IPS-15b (cell line): ENCODE data around the gene L3MBTL2.

Experiments used
- H3K27me3 ChIP-seq: one replicate; pipeline ENCODE4 v1.6.1; 2013; ENCODE audit warnings: low read length; ENCODE audit not compliant: control insufficient read depth, insufficient read depth
- H3K36me3 ChIP-seq: one replicate; pipeline ENCODE4 v1.6.1; 2013; ENCODE audit warnings: low read length; ENCODE audit not compliant: control insufficient read depth, insufficient read depth
- H3K4me1 ChIP-seq: one replicate; pipeline ENCODE4 v1.6.1; 2013; ENCODE audit warnings: mild to moderate bottlenecking, low read length; ENCODE audit not compliant: control insufficient read depth, insufficient read depth
- H3K4me3 ChIP-seq: one replicate; pipeline ENCODE4 v1.5.1; 2013; ENCODE audit warnings: low read depth, low read length
- H3K9ac ChIP-seq: one replicate; pipeline ENCODE4 v1.6.1; 2013; ENCODE audit warnings: low read depth, mild to moderate bottlenecking, low read length
- H3K9me3 ChIP-seq: one replicate; pipeline ENCODE4 v1.6.1; 2013; ENCODE audit warnings: mild to moderate bottlenecking, low read length; ENCODE audit not compliant: control insufficient read depth, insufficient read depth

L3MBTL2 gene

DNA sequence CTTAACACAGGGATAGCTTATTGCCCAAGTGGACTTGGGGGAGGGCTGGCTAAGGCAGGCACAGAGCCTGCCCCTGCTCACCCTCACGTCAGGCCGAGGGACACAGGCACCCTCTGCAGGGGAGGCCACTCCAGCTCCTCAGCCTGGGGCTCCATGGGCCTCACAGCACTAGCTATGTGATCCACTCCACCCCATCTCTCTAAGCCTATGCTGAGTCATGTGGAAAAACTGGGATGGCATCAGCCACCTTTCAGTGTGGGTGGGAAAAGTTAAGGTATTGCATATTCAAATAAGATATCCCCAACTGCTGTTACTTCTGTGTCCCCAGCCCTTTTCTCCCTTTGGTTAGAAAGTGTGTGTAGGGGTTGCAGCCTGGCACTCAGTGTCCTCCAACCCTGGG, 58.6 kb downstream of the L3MBTL2 start:
- Histone ChIP-seq H3K36me3 (peaks cover 78% of the 10 kb centered on the region), H3K9me3 (no peaks in the 10 kb centered on the region), H3K27me3 (no peaks in the 10 kb centered on the region), H3K4me1 (no peaks in the 10 kb centered on the region), H3K4me3 (no peak overlapping the region), H3K9ac (no peak overlapping the region)

GRCh38 chr22:41264408-41264941, 59.4 kb downstream of the L3MBTL2 start:
- Histone ChIP-seq H3K27me3 (no peaks in the 10 kb centered on the region), H3K36me3 (peaks cover 78% of the 10 kb centered on the region), H3K9ac (no peak overlapping the region), H3K9me3 (no peaks in the 10 kb centered on the region), H3K4me1 (no peaks in the 10 kb centered on the region), H3K4me3 (no peak overlapping the region)

DNA sequence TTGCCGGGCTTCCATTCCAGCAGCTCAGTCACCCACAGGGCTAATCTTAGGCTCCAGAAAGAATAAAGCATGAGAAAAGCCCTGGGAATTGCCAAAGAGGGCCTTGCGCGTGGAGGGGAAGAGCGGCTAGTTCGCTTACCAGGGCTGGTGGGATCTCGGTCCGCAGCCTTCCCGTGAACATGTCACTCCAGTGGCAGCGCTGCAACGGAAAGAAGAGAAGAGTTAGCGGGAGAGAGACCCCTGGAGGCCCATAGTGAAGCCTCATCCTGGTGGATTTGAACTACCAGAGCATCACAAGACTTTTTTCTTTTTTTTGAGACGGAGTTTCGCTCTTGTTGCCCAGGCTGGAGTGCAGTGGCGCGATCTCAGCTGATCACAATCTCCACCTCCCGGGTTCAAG, 62.8 kb downstream of the L3MBTL2 start:
- peaks cover 79% of the 10 kb centered on the region for H3K36me3 ChIP-seq
- H3K9me3 ChIP-seq: no peaks in the 10 kb centered on the region
- H3K27me3 ChIP-seq: no peaks in the 10 kb centered on the region
- no peak overlapping the region for H3K9ac ChIP-seq
- no peaks in the 10 kb centered on the region for H3K4me1 ChIP-seq
- H3K4me3 ChIP-seq: no peak overlapping the region

DNA sequence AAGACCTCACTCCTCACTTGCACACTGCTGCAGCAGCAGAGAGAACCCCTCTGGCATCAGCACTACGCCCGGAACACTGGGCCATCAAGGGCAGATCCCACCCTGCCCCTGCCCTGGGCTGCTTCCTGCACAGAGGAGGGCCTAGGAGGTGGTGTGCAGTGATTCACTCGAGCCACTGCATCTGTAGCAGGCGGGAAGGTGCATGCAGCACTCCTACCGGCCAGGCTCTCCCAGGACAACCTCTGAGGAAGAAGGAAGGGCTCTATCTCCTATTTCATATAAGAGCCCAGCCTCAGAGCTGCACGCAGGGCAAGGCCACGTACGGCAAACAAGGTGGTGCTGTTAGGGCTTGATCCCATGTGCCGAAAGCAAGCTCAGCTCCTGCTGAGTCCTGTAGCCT, 66.7 kb downstream of the L3MBTL2 start:
- H3K27me3 ChIP-seq: no peaks in the 10 kb centered on the region
- H3K36me3 ChIP-seq: peaks cover 72% of the 10 kb centered on the region
- H3K4me1 ChIP-seq: no peaks in the 10 kb centered on the region
- H3K4me3 ChIP-seq: no peak overlapping the region
- H3K9ac ChIP-seq: no peak overlapping the region
- H3K9me3 ChIP-seq: no peaks in the 10 kb centered on the region

- no peak overlapping the region for H3K4me3 ChIP-seq
- H3K36me3 ChIP-seq: peaks cover 62% of the 10 kb centered on the region
- H3K4me1 ChIP-seq: no peaks in the 10 kb centered on the region
- no peaks in the 10 kb centered on the region for H3K27me3 ChIP-seq
- H3K9ac ChIP-seq: no peak overlapping the region
- no peaks in the 10 kb centered on the region for H3K9me3 ChIP-seq
Measured at GRCh38 chr22:41273128-41273527, 68.0 kb downstream of the L3MBTL2 start.

DNA sequence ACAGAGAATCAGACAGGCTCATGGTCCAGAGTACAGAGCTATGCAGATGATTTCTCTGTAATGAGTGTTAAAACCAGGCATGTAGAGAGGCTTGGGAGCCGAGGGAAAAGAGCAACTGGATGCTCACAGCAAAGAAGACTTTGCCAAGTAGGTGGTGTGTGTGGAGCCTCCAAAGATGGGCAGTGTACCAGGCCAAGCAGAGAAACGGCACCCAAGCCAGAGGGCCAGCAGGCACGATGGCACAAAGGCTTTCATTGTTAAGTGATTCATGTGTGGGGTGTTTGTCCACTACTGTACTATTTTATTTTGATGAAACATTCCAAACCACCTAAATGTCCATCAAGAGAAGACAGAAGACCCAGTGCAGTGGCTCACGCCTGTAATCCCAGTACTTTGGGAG, 69.7 kb downstream of the L3MBTL2 start:
- Histone ChIP-seq H3K9me3 (no peaks in the 10 kb centered on the region), H3K4me3 (no peak overlapping the region), H3K4me1 (no peaks in the 10 kb centered on the region), H3K27me3 (no peaks in the 10 kb centered on the region), H3K36me3 (peaks cover 46% of the 10 kb centered on the region), H3K9ac (no peak overlapping the region)

DNA sequence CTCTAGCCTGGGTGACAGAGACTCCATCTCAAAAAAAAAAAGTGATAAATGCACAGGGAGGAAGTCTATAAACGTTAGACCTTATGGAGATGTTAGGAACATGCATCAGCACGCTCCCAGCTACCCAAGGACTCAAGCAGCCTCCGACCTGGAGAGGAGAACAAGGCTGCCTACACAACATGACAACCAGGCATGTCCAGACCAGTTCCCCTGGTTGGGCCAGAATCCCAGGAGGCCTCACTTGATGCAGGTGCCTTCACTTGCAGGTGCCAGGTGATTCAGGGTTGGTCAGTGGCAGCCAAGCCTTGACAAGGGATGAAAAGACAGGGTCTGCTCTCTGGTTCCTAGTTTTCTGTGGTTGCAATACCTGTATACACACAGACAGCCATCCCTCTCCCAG, 75.0 kb downstream of the L3MBTL2 start:
- Histone ChIP-seq H3K36me3 (peaks cover 36% of the 10 kb centered on the region), H3K4me1 (no peaks in the 10 kb centered on the region)

DNA sequence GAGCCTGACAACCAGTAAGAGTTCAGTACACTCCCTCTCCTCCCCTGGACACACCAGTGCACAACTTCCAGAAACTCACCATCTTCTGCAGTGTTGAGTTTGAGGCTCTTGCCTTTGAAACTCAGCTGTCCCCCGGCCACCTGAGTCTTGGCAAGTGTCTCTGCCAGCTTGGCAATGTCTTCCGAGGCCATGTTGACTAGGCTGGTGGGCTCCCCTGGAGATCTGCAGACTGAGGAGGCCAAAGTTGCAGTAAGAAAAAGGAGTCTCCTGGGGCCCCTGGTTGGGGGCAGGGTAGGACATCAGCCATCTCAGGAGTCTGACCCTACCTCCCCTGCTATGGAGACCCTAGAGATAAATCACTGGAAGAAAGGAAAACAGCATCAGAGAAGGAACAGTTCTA, 75.7 kb downstream of the L3MBTL2 start:
- Histone ChIP-seq H3K4me3 (no peak overlapping the region), H3K4me1 (no peaks in the 10 kb centered on the region), H3K9ac (no peak overlapping the region), H3K9me3 (no peaks in the 10 kb centered on the region), H3K36me3 (peaks cover 36% of the 10 kb centered on the region), H3K27me3 (no peaks in the 10 kb centered on the region)

More for the DNA sequence above, 75.0 kb downstream of the L3MBTL2 start:
- Histone ChIP-seq H3K27me3 (no peaks in the 10 kb centered on the region), H3K9me3 (no peaks in the 10 kb centered on the region), H3K4me3 (no peak overlapping the region), H3K9ac (no peak overlapping the region)
